ENCODE results near the gene SLC36A2.

DNA sequence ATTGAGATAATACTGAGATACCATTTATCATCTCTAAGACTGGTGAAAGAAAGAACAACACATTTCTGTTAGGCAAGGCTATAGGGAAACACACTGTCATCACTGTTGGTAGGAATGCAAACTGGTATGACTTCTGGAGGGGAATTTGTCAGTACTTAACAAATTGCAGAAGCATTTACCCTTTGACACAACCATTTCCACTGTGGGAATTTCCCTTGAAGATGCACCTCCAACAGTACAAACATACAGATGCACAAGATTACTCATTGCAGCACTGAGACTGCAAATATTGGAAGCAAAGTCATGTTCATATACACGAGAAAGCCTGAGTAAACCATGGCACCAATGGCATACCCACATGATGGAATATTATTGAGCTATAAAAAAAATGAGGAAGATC, 76.8 kb downstream of the SLC36A2 start:
- TF ChIP-seq, protein P1, sequence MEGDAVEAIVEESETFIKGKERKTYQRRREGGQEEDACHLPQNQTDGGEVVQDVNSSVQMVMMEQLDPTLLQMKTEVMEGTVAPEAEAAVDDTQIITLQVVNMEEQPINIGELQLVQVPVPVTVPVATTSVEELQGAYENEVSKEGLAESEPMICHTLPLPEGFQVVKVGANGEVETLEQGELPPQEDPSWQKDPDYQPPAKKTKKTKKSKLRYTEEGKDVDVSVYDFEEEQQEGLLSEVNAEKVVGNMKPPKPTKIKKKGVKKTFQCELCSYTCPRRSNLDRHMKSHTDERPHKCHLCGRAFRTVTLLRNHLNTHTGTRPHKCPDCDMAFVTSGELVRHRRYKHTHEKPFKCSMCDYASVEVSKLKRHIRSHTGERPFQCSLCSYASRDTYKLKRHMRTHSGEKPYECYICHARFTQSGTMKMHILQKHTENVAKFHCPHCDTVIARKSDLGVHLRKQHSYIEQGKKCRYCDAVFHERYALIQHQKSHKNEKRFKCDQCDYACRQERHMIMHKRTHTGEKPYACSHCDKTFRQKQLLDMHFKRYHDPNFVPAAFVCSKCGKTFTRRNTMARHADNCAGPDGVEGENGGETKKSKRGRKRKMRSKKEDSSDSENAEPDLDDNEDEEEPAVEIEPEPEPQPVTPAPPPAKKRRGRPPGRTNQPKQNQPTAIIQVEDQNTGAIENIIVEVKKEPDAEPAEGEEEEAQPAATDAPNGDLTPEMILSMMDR (conservative IDR thresholded peaks at IDR 0.05; ENCODE audit: low read length) = no peak
- TF ChIP-seq EZH2phosphoT487 (IDR thresholded peaks at IDR 0.05; ENCODE audit: borderline replicate concordance, low read depth, low read length) = no peak

Data from OCI-LY7 (cell line).